DMS53 treated with DMSO at 0.1 percent for 48 hours (cell line): ENCODE measurements around the gene PACRG.
"Not testable (repeated sequence)": the region's sequence is repeated elsewhere in the genome, so short reads cannot be mapped to it uniquely, and the experiment has no call there.

Source experiments
- DNase-seq: peaks from one replicate; lab custom pipeline; 2025; ENCODE audit not compliant: unreplicated experiment; lab: John Stamatoyannopoulos, UW

The PACRG gene

GRCh38 chr6:162922563-162923166, 194.9 kb downstream of the PACRG start:
- no peak for DNase-seq

- no peak for DNase-seq
Measured at GRCh38 chr6:162934844-162935243, 207.1 kb downstream of the PACRG start.

GRCh38 chr6:162940426-162940825, 212.7 kb downstream of the PACRG start:
- no peak for DNase-seq

- DNase-seq: no peak
Measured at GRCh38 chr6:162941128-162941527, 213.4 kb downstream of the PACRG start.

GRCh38 chr6:162942866-162943265, 215.1 kb downstream of the PACRG start:
- DNase-seq: no peak

- DNase-seq: no peak
Measured at GRCh38 chr6:162943369-162943768, 215.6 kb downstream of the PACRG start.

GRCh38 chr6:162951164-162951743, 223.5 kb downstream of the PACRG start:
- no peak for DNase-seq

- DNase-seq: no peak
Measured at GRCh38 chr6:162952423-162952822, 224.6 kb downstream of the PACRG start.

- DNase-seq: no peak
Measured at GRCh38 chr6:162957062-162957461, 229.3 kb downstream of the PACRG start.

- no peak for DNase-seq
Measured at GRCh38 chr6:162960679-162961457, 233.1 kb downstream of the PACRG start.

- no peak for DNase-seq
Measured at GRCh38 chr6:162962093-162962492, 234.3 kb downstream of the PACRG start.

GRCh38 chr6:162963861-162964260, 236.1 kb downstream of the PACRG start:
- no peak for DNase-seq

GRCh38 chr6:162964488-162965140, 236.8 kb downstream of the PACRG start:
- no peak for DNase-seq

- DNase-seq: no peak
Measured at GRCh38 chr6:162965366-162965765, 237.6 kb downstream of the PACRG start.

GRCh38 chr6:162970246-162970645, 242.5 kb downstream of the PACRG start:
- DNase-seq: no peak

- DNase-seq: no peak
Measured at GRCh38 chr6:162971356-162971755, 243.6 kb downstream of the PACRG start.

- no peak for DNase-seq
Measured at GRCh38 chr6:162973151-162973872, 245.5 kb downstream of the PACRG start.

GRCh38 chr6:162973980-162974379, 246.2 kb downstream of the PACRG start:
- no peak for DNase-seq

- no peak for DNase-seq
Measured at GRCh38 chr6:162974685-162975084, 246.9 kb downstream of the PACRG start.

GRCh38 chr6:162976141-162976540, 248.4 kb downstream of the PACRG start:
- no peak for DNase-seq

GRCh38 chr6:162983234-162983633, 255.5 kb downstream of the PACRG start:
- not testable (repeated sequence) for DNase-seq
